Glomerular visceral epithelial cell (primary cell): ENCODE measurements around the gene MAST4.
"Not testable (repeated sequence)": the region's sequence is repeated elsewhere in the genome, so short reads cannot be mapped to it uniquely, and the experiment has no call there.

Source experiments
- DNase-seq: peaks from one replicate; pipeline ENCODE4 v3.0.0-alpha.2; 2016; ENCODE audit errors: extremely low spot score

Gene MAST4

DNA sequence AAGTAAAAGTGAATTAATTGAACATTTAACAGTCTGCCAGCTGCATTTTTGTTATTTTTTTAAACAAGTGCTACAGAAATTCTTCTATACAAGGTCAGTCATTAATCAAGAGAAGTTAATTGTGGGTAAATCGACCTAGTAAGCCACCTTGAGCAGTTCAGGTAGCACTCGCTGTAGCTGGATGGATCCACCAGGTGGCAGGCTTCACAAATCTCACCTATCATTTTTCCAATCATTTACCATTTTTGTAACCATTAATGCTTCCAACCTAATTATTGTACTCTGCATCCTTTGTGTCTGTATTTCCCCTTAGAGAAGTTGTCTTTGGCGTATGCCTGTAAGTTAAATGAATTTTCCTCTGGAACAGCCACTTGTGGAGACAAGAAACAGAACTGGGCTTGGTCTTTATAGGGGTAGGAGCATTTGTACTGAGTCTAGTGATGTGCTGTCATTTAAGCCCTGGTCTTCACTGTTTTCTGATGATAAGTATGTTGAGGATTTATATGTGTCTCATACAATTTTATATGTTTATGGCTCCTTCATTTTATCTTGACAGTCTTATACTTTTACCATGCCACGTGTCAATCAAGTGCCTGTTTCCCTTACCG lies 560.9 kb downstream of the MAST4 start:
- DNase-seq: peak; percentile 35

DNA sequence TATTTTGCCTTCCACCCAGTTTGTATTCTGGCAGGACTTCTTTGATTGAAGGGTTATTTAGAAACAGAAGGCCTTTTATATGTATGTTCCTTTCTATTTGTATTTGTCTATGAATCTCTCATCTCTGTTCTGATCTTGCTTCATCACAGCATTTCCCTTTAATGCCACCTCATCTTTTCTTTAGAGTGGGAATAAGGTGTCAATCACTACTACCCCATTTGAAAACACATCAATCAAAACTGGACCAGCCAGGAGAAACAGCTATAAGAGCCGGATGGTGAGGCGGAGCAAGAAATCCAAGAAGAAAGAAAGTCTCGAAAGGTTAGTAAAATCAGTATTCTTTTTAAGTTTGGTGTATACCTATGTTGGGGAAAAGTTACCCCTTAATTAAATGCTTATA lies 564.1 kb downstream of the MAST4 start:
- DNase-seq: no peak

DNA sequence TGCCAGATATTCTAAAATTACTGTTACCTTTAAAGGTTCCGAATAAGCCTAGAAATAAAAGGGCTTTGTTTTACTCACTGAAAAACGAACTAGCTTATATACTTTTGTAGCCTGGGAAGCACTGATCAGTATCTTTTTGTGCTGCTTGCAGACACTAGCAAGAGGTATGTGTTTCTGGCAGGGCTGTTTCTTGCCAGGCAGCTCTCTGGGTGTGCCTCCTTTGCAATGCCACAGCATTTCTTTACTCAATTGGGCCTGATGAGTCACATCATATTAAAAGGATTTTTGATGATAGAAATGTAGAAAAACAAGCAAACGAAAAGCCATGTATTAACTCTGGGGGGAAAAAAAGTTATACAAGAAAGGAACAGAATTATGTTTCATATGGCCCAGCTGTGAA lies 564.8 kb downstream of the MAST4 start:
- no peak for DNase-seq

DNA sequence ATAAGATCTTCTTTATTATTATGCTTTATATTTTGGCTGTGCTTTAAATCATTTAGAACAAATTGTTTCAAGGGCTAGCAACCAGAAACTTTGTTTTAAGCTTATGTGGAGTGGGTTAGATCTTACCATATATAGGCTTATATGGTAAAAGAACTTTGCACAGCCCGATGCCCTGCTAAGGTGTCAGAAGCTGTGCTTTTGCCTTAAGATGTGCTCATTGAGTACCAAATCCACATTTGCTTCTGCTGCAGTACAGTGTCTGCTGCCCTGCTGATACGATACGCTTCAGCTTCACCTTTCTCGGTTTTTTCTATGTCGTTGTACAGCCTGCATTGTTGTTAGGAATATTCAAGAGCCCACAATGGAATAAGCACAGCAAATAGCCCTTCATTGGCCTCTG lies 565.6 kb downstream of the MAST4 start:
- DNase-seq: no peak

DNA sequence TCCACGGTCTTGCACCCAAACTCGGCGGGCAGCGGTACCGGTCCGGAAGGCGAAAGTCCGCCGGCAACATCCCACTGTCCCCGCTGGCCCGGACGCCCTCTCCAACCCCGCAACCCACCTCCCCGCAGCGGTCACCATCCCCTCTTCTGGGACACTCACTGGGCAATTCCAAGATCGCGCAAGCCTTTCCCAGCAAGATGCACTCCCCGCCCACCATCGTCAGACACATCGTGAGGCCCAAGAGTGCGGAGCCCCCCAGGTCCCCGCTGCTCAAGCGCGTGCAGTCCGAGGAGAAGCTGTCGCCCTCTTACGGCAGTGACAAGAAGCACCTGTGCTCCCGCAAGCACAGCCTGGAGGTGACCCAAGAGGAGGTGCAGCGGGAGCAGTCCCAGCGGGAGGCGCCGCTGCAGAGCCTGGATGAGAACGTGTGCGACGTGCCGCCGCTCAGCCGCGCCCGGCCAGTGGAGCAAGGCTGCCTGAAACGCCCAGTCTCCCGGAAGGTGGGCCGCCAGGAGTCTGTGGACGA lies 567.1 kb downstream of the MAST4 start:
- no peak for DNase-seq

DNA sequence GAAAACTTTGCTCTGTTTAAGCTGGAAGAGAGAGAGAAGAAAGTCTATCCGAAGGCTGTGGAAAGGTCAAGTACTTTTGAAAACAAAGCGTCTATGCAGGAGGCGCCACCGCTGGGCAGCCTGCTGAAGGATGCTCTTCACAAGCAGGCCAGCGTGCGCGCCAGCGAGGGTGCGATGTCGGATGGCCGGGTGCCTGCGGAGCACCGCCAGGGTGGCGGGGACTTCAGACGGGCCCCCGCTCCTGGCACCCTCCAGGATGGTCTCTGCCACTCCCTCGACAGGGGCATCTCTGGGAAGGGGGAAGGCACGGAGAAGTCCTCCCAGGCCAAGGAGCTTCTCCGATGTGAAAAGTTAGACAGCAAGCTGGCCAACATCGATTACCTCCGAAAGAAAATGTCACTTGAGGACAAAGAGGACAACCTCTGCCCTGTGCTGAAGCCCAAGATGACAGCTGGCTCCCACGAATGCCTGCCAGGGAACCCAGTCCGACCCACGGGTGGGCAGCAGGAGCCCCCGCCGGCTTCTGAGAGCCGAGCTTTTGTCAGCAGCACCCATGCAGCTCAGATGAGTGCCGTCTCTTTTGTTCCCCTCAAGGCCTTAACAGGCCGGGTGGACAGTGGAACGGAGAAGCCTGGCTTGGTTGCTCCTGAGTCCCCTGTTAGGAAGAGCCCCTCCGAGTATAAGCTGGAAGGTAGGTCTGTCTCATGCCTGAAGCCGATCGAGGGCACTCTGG lies 567.8 kb downstream of the MAST4 start:
- DNase-seq: no peak

DNA sequence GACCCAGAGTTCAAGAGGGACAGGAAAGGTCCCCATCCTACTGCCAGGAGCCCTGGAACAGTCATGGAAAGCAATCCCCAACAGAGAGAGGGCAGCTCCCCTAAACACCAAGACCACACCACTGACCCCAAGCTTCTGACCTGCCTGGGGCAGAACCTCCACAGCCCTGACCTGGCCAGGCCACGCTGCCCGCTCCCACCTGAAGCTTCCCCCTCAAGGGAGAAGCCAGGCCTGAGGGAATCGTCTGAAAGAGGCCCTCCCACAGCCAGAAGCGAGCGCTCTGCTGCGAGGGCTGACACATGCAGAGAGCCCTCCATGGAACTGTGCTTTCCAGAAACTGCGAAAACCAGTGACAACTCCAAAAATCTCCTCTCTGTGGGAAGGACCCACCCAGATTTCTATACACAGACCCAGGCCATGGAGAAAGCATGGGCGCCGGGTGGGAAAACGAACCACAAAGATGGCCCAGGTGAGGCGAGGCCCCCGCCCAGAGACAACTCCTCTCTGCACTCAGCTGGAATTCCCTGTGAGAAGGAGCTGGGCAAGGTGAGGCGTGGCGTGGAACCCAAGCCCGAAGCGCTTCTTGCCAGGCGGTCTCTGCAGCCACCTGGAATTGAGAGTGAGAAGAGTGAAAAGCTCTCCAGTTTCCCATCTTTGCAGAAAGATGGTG lies 568.8 kb downstream of the MAST4 start:
- no peak for DNase-seq

DNA sequence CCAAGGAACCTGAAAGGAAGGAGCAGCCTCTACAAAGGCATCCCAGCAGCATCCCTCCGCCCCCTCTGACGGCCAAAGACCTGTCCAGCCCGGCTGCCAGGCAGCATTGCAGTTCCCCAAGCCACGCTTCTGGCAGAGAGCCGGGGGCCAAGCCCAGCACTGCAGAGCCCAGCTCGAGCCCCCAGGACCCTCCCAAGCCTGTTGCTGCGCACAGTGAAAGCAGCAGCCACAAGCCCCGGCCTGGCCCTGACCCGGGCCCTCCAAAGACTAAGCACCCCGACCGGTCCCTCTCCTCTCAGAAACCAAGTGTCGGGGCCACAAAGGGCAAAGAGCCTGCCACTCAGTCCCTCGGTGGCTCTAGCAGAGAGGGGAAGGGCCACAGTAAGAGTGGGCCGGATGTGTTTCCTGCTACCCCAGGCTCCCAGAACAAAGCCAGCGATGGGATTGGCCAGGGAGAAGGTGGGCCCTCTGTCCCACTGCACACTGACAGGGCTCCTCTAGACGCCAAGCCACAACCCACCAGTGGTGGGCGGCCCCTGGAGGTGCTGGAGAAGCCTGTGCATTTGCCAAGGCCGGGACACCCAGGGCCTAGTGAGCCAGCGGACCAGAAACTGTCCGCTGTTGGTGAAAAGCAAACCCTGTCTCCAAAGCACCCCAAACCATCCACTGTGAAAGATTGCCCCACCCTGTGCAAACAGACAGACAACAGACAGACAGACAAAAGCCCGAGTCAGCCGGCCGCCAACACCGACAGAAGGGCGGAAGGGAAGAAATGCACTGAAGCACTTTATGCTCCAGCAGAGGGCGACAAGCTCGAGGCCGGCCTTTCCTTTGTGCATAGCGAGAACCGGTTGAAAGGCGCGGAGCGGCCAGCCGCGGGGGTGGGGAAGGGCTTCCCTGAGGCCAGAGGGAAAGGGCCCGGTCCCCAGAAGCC lies 569.6 kb downstream of the MAST4 start:
- DNase-seq: no peak

DNA sequence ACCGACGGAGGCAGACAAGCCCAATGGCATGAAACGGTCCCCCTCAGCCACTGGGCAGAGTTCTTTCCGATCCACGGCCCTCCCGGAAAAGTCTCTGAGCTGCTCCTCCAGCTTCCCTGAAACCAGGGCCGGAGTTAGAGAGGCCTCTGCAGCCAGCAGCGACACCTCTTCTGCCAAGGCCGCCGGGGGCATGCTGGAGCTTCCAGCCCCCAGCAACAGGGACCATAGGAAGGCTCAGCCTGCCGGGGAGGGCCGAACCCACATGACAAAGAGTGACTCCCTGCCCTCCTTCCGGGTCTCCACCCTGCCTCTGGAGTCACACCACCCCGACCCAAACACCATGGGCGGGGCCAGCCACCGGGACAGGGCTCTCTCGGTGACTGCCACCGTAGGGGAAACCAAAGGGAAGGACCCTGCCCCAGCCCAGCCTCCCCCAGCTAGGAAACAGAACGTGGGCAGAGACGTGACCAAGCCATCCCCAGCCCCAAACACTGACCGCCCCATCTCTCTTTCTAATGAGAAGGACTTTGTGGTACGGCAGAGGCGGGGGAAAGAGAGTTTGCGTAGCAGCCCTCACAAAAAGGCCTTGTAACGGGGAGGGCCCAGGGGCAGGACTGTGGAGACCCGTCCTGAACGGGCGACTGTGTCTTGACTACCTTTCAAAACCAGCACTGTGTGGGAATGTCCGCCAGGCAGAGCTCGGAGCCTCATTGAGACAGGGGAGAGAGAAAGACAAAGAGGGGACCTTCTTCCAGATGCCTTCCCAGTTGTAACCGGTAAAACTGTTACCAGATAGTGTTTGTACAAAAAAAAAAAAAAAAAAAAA lies 570.5 kb downstream of the MAST4 start:
- no peak for DNase-seq

DNA sequence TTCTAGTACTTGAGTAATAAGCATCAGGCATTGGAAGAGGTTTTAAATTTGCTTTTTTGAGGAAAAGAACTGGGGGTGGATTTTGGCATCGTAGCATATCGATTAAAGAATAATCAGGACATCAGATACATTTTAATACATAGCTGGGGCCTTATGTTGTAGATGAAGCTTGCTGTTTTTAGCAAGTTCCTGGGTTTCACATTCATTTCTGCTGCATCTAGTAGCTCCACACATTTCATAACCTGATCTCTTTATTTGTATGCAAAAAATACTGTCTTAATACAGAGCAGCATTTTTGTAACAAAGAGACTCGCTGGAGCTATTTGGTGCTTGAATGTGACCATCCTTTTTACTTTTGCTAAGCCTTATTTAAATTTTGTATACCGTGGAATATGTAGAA lies 571.9 kb downstream of the MAST4 start:
- no peak for DNase-seq

DNA sequence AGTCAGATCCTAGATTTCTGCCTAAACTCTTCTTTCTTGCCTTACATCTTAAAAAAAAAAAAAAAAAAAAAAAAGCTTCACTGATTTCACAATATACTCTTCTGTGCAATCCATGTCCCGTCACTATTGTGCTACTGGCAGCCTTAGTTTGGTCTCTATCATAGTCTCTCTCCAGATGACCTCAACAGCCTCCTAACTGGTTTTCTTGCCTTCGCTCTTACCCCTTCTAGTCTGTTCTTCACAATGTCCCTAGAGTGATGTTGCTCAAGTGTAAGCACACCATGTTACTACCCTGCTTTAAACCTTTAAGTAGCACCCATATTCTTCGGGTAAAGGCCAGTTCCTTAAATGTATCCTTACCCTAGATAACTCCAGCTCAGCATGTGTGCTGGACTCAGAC lies 574.6 kb downstream of the MAST4 start:
- DNase-seq: no peak

DNA sequence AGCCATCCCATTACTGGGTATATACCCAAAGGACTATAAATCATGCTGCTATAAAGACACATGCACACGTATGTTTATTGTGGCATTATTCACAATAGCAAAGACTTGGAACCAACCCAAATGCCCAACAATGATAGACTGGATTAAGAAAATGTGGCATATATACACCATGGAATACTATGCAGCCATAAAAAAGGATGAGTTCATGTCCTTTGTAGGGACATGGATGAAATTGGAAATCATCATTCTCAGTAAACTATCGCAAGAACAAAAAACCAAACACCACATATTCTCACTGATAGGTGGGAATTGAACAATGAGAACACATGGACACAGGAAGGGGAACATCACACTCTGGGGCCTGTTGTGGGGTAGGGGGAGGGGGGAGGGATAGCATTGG lies 577.2 kb downstream of the MAST4 start:
- not testable (repeated sequence) for DNase-seq

DNA sequence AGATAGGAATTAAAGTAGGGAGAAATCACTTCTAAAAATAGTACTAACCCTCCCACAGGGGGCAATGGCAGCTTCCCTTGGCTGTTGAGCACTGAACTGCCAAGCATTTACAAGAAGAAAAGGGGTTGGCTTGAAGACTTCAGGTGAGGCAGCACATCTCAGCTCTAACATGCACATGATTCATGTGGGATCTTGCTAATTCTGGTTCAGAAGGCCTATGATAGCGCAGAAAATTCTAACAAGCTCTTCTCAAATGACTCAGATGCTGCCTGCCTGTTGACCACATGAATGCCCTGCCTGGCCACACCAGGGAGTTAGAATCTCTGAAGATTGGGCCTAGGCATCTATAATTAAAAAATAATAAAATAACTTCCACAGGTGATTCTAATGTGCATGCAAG lies 577.8 kb downstream of the MAST4 start:
- no peak for DNase-seq

DNA sequence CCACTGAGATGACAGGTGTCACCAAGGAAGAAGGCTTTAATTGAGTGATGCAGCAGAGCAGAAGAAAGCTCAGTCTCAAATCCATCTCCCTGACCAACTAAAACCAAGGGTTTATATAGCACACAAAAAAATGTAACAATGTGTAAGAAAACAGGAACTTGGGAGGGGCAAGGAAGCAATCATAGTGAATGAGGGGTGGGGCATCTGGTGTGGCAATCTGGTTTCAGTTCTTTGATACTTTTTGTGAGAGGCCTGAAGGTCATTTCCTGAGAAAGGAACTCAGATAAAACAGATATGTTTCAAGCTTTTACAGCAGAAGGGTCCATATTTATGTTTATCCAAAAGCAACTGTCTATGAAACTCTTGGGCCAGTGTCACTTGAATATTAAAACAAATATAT lies 580.7 kb downstream of the MAST4 start:
- DNase-seq: no peak

DNA sequence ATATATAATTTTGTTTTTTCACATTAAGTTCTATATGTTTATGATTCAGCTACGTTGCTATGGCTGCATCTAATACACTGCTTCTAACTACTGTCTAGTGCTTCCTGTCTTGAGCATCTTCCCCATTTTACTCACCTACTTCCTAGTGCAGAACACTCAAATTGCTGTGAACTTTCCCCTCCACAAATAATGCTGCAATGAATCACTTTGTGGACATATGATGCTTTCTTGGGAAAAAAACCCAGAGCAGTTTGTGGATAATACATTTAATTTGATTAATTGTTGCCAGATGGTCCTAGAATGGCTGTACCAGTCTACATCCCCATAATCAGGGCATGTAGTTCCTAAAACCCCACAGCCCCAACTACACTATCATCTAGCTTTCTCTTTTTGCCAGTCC lies 581.9 kb downstream of the MAST4 start:
- no peak for DNase-seq

DNA sequence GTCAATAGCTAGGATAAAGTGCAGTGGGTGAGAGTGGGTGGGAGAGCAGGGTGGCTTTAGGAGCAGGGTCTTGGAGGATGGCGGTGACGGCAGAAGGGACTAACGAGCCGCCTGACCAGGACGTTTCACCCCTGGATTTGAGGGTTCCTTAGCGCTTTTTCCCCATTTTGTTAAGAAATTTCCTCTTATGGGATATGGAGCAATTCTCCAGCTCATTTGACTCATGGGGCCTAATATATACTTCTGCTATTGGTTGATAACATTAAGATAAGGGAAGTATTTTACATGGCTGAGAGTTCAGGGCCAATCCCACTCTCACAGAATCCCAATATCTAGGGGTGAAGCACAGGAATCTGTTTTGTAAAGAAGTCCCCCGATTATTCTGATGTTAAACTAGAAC lies 582.8 kb downstream of the MAST4 start:
- no peak for DNase-seq

DNA sequence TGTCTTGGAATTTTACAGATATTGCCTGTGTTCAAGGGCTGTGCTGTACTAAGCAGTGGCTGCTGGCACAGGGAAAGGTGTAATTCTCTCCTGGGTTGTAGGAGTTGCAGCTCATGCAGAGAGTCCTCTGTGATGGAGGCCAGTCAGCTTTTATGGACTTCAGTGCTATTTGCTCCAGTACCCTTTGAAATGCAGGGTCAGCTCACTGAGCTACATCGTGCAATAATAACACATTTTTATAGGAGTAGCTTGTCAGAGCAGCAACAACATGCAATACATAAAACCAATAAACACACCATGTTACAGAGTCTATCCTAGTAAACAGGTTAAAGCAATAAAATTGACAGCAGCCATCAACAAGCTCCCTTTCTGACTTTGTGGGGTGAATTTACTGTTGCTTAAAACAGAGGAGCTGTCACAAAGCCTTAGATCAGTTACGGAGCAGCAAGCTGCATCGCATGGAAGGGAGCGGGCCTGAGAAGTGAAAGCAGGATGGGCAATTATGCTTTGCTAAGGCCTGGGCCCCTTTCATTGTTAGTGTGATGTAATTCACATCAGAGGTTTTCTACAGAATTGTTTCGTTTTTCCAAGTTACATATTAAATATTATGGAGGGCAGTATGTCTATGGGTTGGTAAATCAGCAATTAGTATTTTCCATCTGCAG lies 583.6 kb downstream of the MAST4 start:
- DNase-seq: no peak

DNA sequence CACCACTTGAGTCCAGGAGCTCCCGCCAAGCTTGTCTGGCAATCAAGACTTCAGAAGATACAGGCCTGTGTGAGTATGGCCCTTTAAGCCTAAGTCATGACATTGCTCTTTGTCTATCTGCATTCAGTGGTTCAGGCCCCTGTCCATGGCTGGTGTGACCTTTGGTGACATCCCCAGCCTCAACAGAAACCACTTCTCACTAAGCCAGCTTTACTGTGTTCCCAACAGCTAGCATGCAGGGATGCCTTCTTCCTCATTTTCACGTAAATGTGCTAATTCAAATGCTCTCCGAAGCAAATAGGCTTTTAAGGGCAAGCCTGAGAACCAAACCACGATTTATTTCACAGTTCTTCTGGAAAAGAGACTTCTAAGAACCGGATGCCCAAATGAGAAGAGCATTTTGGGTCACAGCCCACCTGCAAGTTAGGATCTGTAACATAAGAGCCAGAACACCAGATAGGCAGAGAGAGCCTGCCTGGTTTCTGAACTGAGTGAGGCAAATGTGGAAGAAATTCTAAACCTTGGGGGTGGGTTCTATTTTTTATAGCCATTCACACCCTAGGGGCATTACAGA lies 585.5 kb downstream of the MAST4 start:
- DNase-seq: no peak

DNA sequence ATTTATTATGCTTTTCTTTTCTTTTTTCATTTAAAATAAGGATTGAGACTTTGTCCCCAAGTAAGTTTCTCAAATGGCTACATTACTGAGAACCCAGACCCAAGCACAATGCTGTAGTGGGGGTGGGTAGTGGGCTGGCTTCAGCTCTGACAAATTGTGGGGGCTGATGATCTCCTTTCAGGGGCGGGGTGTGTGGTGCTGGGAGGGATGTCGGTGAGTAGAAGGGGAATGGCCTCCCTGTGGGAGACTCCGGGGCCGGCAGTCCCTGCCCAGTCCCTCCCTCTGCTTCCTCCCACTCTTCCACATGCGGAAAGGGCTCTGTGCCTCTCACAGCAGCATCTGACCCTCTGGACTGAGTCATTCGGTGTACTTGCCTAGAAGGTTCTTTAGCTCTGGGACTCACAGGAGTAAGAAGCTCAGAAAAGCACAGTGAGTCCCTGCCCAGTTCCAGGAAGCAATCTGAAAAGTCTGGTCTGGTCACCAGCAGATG lies 586.2 kb downstream of the MAST4 start:
- peak; percentile 27 for DNase-seq

DNA sequence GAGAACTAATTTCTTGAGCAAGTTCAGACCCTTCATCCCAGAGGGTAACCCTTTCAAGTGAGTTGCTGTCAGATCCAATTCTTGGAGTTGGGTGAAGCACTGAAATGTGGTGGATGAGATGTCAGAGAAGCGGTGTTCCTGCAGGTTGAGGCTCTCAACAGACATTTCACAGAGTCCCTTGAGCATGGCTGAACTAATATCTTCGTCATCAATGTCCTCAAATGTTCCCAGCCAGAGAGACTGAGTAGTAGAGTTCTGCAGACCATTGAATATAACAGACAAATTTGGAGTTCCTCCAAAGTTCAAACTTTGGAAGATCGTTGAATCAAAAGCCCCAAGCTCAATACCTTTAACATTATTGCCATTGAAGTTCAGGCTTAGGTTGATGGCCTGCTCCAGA lies 587.7 kb downstream of the MAST4 start:
- no peak for DNase-seq
